ENCODE data around the gene CACNA2D2. TPM values are rescaled to one million over a fixed set of nuclear protein-coding genes. Genes with fewer than 3 reads are reported as not detected.

The CACNA2D2 gene
- total and polyA plus RNA-seq, 2 of the 13 experiments (the other 11 are each of a cell fraction or from before 2014, with no cell fraction given), result not detected

- peaks cover 5 to 43% of the 10 kb centered on the region in 2 experiments; a peak in 4 of 5 replicates for H3K27me3 ChIP-seq (ENCODE audit: control insufficient read depth in 1 of 2, insufficient read depth in 2 of 2, low read length in 2 of 2)
- intact Hi-C loops (cut with micrococcal nuclease; ENCODE audit: unreplicated experiment), result no loop called here
- POLR2A ChIA-PET, result no interaction called here
- no peak overlapping the region for H3K27ac ChIP-seq (ENCODE audit: extremely low read length, insufficient read depth, low read length)
- no peaks in the 10 kb centered on the region for H3K79me2 ChIP-seq (ENCODE audit: insufficient read depth, low read length)
- H3K4me3 ChIP-seq (replicated peaks in 1 of 3; ENCODE audit: insufficient read depth in 1 of 3, low read depth in 2 of 3, low read length in 3 of 3), result peak overlapping the region in 1 of 3 experiments; percentile 29; a peak in 1 of 6 replicates
- H3K4me1 ChIP-seq (ENCODE audit: insufficient read depth, low read length), result peaks cover 56% of the 10 kb centered on the region
- H3K36me3 ChIP-seq (replicated peaks in 1 of 2; ENCODE audit: control insufficient read depth in 1 of 2, insufficient read depth in 2 of 2, low read length in 2 of 2), result no peaks in the 10 kb centered on the region
- H2AFZ ChIP-seq (ENCODE audit: low read length), result no peak overlapping the region
- DNase-seq (ENCODE audit: low spot score), result peak; percentile 12
- CTCF ChIA-PET (ENCODE audit: low intra/inter-chr PET ratio, low total read pairs), result no interaction called here
- no peaks in the 10 kb centered on the region for H4K20me1 ChIP-seq (ENCODE audit: insufficient read depth, low read length)
- no peak overlapping the region for H3K9ac ChIP-seq (ENCODE audit: insufficient read depth, low read depth, low read length)
- FAIRE-seq, result no peak
- in situ Hi-C loops (cut with HindIII; ENCODE audit: extremely low pct_ligation_motif_present, low pct_unique_long_range_greater_than_20kb), result no loop called here
- BruUV-seq (replicated peaks), result no TSS peak
- no peaks in the 10 kb centered on the region for H3K9me3 ChIP-seq (ENCODE audit: low read length)
- peak overlapping the region; percentile 51 for H3K4me2 ChIP-seq (ENCODE audit: low read depth, low read length)
- ATAC-seq, result peak; percentile 30
- 41% methylated on average over 27 of the region's 29 CpGs for WGBS (ENCODE audit: low lambda C conversion rate)
- no peak for TF ChIP-seq TERF1 (CRISPR knock-in tag; IDR thresholded peaks at IDR 0.05)
- no peak for TF ChIP-seq ZNF343 (CRISPR knock-in tag; IDR thresholded peaks at IDR 0.05)
- TF ChIP-seq, protein P1, sequence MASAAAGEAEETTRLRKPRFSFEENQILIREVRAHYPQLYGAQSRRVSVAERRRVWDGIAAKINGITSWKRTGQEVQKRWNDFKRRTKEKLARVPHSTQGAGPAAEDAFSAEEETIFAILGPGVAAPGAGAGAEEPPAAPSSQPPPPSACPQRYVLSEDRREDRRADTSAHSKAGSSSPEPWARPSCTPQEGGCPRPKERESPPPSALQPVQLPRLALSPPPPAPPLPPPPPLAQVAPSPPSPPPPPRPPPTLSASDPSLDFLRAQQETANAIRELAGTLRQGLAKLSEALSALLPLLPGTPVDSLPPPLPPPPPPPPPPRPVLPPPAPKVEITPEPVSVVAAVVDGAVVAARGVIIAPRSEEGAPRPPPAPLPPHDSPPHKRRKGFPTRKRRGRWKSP (CRISPR knock-in tag; IDR thresholded peaks at IDR 0.05), result no peak
- 0 out of 2 replicates have a peak, but pooled peaks have one; percentile 20 for TF ChIP-seq RARA (CRISPR knock-in tag; IDR thresholded peaks at IDR 0.05)
- TF ChIP-seq JUN (CRISPR knock-in tag; IDR thresholded peaks at IDR 0.05), result no peak
- no peak for TF ChIP-seq FOXP1 (IDR thresholded peaks at IDR 0.05)
- TF ChIP-seq FOXP1 (CRISPR knock-in tag; IDR thresholded peaks at IDR 0.05), result 0 out of 2 replicates have a peak, but pooled peaks have one; percentile 8
- TF ChIP-seq, protein P2, sequence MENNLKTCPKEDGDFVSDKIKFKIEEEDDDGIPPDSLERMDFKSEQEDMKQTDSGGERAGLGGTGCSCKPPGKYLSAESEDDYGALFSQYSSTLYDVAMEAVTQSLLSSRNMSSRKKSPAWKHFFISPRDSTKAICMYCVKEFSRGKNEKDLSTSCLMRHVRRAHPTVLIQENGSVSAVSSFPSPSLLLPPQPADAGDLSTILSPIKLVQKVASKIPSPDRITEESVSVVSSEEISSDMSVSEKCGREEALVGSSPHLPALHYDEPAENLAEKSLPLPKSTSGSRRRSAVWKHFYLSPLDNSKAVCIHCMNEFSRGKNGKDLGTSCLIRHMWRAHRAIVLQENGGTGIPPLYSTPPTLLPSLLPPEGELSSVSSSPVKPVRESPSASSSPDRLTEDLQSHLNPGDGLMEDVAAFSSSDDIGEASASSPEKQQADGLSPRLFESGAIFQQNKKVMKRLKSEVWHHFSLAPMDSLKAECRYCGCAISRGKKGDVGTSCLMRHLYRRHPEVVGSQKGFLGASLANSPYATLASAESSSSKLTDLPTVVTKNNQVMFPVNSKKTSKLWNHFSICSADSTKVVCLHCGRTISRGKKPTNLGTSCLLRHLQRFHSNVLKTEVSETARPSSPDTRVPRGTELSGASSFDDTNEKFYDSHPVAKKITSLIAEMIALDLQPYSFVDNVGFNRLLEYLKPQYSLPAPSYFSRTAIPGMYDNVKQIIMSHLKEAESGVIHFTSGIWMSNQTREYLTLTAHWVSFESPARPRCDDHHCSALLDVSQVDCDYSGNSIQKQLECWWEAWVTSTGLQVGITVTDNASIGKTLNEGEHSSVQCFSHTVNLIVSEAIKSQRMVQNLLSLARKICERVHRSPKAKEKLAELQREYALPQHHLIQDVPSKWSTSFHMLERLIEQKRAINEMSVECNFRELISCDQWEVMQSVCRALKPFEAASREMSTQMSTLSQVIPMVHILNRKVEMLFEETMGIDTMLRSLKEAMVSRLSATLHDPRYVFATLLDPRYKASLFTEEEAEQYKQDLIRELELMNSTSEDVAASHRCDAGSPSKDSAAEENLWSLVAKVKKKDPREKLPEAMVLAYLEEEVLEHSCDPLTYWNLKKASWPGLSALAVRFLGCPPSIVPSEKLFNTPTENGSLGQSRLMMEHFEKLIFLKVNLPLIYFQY (CRISPR knock-in tag; IDR thresholded peaks at IDR 0.05; ENCODE audit: borderline replicate concordance), result peak; percentile 57; the same call in 1 of the 2 replicates
- no peak for TF ChIP-seq MLX (CRISPR knock-in tag; IDR thresholded peaks at IDR 0.05)
- TF ChIP-seq ETV5 (CRISPR knock-in tag; IDR thresholded peaks at IDR 0.05; ENCODE audit: borderline replicate concordance), result peak; percentile 45; the same call in 1 of the 2 replicates
- no peak for TF ChIP-seq RXRA (CRISPR knock-in tag; IDR thresholded peaks at IDR 0.05)
- no peak for TF ChIP-seq SALL2 (CRISPR knock-in tag; IDR thresholded peaks at IDR 0.05)
- TF ChIP-seq GABPA (IDR thresholded peaks at IDR 0.05; ENCODE audit: low read depth, low read length), result no peak
- 0 out of 2 replicates have a peak, but pooled peaks have one; percentile 17 for TF ChIP-seq GABPA (CRISPR knock-in tag; IDR thresholded peaks at IDR 0.05; ENCODE audit: low read depth)
- TF ChIP-seq SRSF9 (IDR thresholded peaks at IDR 0.05; ENCODE audit: borderline replicate concordance, insufficient read depth, low read depth, low read length, poor library complexity, severe bottlenecking), result no peak
- no peak for TF ChIP-seq IRF9 (CRISPR knock-in tag; IDR thresholded peaks at IDR 0.05; ENCODE audit: borderline replicate concordance)
- no peak for TF ChIP-seq ZMAT3 (CRISPR knock-in tag; conservative IDR thresholded peaks at IDR 0.05)
These were observed 53.1 kb downstream of the CACNA2D2 start for GRCh38 chr3:50450209-50450921.

Measured in HepG2 (cell line).